ENCODE results near the gene ALX3. TPM values are rescaled to one million over a fixed set of nuclear protein-coding genes. Genes with fewer than 3 reads are reported as not detected.

The ALX3 gene
- total and polyA plus RNA-seq, 10 of the 15 experiments (the other 5 are each of a cell fraction or from before 2014, with no cell fraction given): not detected

DNA sequence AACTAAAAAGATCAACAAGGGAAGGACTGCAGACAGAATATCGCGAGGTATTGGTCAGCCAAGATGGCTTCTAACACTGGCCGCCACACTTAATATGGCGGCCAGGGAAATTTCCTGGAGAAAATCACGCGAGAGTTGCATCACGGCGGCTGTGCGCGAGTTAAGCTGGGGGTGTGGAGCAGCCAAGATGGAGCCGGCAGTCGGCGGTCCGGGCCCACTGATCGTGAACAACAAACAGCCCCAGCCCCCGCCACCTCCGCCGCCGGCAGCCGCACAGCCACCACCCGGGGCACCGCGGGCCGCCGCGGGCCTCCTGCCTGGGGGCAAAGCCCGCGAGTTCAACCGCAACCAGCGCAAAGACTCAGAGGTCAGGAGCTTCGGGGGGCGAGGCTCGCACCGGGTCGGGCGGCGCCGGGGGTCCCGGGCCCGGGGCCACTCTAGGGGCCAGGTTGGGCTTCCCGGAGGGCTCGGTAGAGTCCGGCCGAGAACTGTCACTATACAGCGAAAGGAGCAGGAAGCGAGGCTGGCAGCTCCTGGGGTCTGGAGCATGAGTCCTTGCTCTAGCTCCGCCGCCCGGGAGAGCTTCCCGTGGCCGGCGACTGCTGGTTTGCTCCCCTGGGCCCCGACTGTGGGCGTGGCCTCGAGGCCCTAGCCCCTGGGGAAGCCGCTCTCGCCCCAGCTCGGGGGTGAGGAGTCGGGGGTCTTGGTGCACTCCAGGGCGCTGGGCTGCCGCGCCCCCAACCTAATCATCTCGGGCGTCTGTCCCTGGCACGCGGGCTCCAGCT lies 35.8 kb downstream of the ALX3 start, which contains the start of gene STRIP1:
TSS of gene STRIP1 (plus strand) at position 174 of the 785 bp plus-strand sequence. CDS start at position 188, 14 bp downstream.
- H3K9me3 ChIP-seq (replicated peaks; ENCODE audit: control insufficient read depth, insufficient read depth, low read length): no peaks in the 10 kb centered on the region
- RAD21 ChIA-PET (ENCODE audit: unreplicated experiment): interaction anchor here (0.7 to 2.1 kb wide), 8 partner anchors 24 to 486 kb away, joined by 3 to 10 read pairs (median 3); partner anchors contain the start of genes AHCYL1 and GNAI3
- H3K79me2 ChIP-seq (ENCODE audit: control insufficient read depth, insufficient read depth, low read length): peaks cover 20% of the 10 kb centered on the region
- intact Hi-C loops (cut with micrococcal nuclease; ENCODE audit: unreplicated experiment) (loop anchor here (1.0 kb wide), 1 partner anchor 23 kb away; no protein-coding TSS in a partner anchor), in situ Hi-C loops (cut with MboI) (no loop called here)
- H3K27ac ChIP-seq (ENCODE audit: control insufficient read depth, insufficient read depth): peak within 1 kb of the TSS; percentile 84
- peak within 1 kb of the TSS; percentile 96 for H2AFZ ChIP-seq (ENCODE audit: control insufficient read depth, low read depth, low read length)
- H4K20me1 ChIP-seq (ENCODE audit: control insufficient read depth, insufficient read depth): no peaks in the 10 kb centered on the region; the same call in 1 of the 2 replicates
- SMC1A ChIA-PET (ENCODE audit: uncharacterized antibody, unreplicated experiment): interaction anchor here (0.7 to 2.4 kb wide), 6 partner anchors 14 to 374 kb away, joined by 3 to 15 read pairs (median 4); partner anchors contain the start of gene AHCYL1
- H3K4me3 ChIP-seq: peak within 1 kb of the TSS; percentile 90
- POLR2A ChIA-PET: interaction anchor here (0.5 to 1.8 kb wide), 8 partner anchors 10 to 222 kb away, joined by 3 to 9 read pairs (median 4); partner anchors contain the start of gene AHCYL1
- H3K27me3 ChIP-seq (replicated peaks in 1 of 2; ENCODE audit: control insufficient read depth in 2 of 2, insufficient read depth in 2 of 2, low read length in 1 of 2): no peaks in the 10 kb centered on the region
- peak within 1 kb of the TSS; percentile 96 for H3K9ac ChIP-seq (ENCODE audit: control insufficient read depth, insufficient read depth, low read length)
- 1% methylated on average over 62 of the region's 66 CpGs for WGBS (ENCODE audit: insufficient coverage, insufficient replicate concordance, low lambda C conversion rate, missing lambda C conversion rate)
- FAIRE-seq (peak; percentile 90), ATAC-seq (peak; percentile 96), DNase-seq (ENCODE audit: low read depth, low spot score) (peak; percentile 93)
- no TSS peak for BruUV-seq (replicated peaks)
- peaks cover 19% of the 10 kb centered on the region for H3K4me1 ChIP-seq (ENCODE audit: control insufficient read depth, insufficient read depth, low read length)
- peak within 1 kb of the TSS; percentile 99 for H3K4me2 ChIP-seq (ENCODE audit: control insufficient read depth, insufficient read depth)
- peaks cover 4 to 15% of the 10 kb centered on the region in 2 experiments; a peak in 3 of 4 replicates for H3K36me3 ChIP-seq (ENCODE audit: control insufficient read depth in 2 of 2, insufficient read depth in 2 of 2, low read length in 1 of 2)
- CTCF ChIA-PET: interaction anchor here (0.8 to 2.7 kb wide), 18 partner anchors 9 to 608 kb away, joined by 3 to 21 read pairs (median 4); partner anchors contain the start of gene AHCYL1
- TF ChIP-seq, protein P1, sequence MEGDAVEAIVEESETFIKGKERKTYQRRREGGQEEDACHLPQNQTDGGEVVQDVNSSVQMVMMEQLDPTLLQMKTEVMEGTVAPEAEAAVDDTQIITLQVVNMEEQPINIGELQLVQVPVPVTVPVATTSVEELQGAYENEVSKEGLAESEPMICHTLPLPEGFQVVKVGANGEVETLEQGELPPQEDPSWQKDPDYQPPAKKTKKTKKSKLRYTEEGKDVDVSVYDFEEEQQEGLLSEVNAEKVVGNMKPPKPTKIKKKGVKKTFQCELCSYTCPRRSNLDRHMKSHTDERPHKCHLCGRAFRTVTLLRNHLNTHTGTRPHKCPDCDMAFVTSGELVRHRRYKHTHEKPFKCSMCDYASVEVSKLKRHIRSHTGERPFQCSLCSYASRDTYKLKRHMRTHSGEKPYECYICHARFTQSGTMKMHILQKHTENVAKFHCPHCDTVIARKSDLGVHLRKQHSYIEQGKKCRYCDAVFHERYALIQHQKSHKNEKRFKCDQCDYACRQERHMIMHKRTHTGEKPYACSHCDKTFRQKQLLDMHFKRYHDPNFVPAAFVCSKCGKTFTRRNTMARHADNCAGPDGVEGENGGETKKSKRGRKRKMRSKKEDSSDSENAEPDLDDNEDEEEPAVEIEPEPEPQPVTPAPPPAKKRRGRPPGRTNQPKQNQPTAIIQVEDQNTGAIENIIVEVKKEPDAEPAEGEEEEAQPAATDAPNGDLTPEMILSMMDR (IDR thresholded peaks at IDR 0.05 in 2 of 3, conservative IDR thresholded peaks at IDR 0.05 in 1 of 3; ENCODE audit: control insufficient read depth in 2 of 3, extremely low read depth in 1 of 3, insufficient read depth in 1 of 3, low read depth in 3 of 3, low read length in 3 of 3): no peak
- TF ChIP-seq SIN3A (IDR thresholded peaks at IDR 0.05; ENCODE audit: low read depth, low read length) (no peak), NR2F1 (conservative IDR thresholded peaks at IDR 0.05) (peak; percentile 69), IRF4 (IDR thresholded peaks at IDR 0.05; ENCODE audit: low read depth, low read length) (no peak), HDGF (IDR thresholded peaks at IDR 0.05) (0 out of 2 replicates have a peak, but pooled peaks have one; percentile 9), KAT2A (conservative IDR thresholded peaks at IDR 0.05; ENCODE audit: control insufficient read depth, low read depth, low read length) (no peak), GABPA (IDR thresholded peaks at IDR 0.05; ENCODE audit: low read depth) (peak; percentile 46; the same call in 1 of the 2 replicates), KDM1A (IDR thresholded peaks at IDR 0.05; ENCODE audit: borderline replicate concordance) (no peak), NR2C1 (IDR thresholded peaks at IDR 0.05) (peak; percentile 93), JUNB (IDR thresholded peaks at IDR 0.05) (no peak), NFYB (IDR thresholded peaks at IDR 0.05; ENCODE audit: insufficient read depth, low read depth, low read length) (no peak), ZNF274 (IDR thresholded peaks at IDR 0.05; ENCODE audit: insufficient read depth, insufficient read length) (no peak)
- TF ChIP-seq, protein P2, sequence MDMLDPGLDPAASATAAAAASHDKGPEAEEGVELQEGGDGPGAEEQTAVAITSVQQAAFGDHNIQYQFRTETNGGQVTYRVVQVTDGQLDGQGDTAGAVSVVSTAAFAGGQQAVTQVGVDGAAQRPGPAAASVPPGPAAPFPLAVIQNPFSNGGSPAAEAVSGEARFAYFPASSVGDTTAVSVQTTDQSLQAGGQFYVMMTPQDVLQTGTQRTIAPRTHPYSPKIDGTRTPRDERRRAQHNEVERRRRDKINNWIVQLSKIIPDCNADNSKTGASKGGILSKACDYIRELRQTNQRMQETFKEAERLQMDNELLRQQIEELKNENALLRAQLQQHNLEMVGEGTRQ (IDR thresholded peaks at IDR 0.05; ENCODE audit: borderline replicate concordance, low read depth, low read length): no peak
- TF ChIP-seq, protein P3, sequence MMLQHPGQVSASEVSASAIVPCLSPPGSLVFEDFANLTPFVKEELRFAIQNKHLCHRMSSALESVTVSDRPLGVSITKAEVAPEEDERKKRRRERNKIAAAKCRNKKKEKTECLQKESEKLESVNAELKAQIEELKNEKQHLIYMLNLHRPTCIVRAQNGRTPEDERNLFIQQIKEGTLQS (IDR thresholded peaks at IDR 0.05; ENCODE audit: borderline replicate concordance, extremely low read depth, low read depth, low read length): no peak
- TF ChIP-seq, protein P4, sequence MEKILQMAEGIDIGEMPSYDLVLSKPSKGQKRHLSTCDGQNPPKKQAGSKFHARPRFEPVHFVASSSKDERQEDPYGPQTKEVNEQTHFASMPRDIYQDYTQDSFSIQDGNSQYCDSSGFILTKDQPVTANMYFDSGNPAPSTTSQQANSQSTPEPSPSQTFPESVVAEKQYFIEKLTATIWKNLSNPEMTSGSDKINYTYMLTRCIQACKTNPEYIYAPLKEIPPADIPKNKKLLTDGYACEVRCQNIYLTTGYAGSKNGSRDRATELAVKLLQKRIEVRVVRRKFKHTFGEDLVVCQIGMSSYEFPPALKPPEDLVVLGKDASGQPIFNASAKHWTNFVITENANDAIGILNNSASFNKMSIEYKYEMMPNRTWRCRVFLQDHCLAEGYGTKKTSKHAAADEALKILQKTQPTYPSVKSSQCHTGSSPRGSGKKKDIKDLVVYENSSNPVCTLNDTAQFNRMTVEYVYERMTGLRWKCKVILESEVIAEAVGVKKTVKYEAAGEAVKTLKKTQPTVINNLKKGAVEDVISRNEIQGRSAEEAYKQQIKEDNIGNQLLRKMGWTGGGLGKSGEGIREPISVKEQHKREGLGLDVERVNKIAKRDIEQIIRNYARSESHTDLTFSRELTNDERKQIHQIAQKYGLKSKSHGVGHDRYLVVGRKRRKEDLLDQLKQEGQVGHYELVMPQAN (conservative IDR thresholded peaks at IDR 0.05): peak; percentile 79

All from GM12878 (cell line).